Measurements from ENCODE around the gene EMILIN2.

DNA sequence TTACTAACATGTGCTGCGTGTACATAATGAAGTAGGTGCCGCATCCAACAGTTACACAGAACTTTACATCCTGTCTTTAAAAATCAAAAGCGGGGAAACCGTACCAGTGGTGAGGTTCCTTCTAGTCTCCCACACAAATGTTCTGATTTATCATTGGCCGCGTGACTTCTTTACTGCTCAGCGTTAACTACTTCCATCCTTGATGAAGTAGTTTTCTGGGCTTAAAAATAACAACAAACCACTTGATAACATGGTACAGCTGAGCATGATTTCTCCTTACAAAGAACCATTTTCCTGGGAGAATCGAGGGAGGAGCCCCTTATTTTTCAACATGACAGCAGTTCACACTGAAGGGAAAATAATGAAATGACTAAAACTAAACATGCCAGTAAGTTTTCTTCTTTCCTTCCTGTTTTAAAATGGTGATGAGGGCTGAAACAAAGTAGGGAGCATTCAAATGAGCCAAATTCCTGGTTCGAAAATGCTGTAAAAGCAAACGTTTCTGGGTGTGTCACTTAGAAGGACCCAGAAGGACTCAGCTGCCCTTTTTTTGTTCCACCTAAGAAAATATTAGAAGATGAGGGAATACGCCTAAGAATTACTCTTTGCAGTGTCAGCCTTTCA lies 9.9 kb downstream of the EMILIN2 start:
- TF ChIP-seq POLR2A (IDR thresholded peaks at IDR 0.05; ENCODE audit: low read depth, low read length) (no peak), MAX (IDR thresholded peaks at IDR 0.05; ENCODE audit: insufficient read depth, insufficient read length) (no peak), CTCF (IDR thresholded peaks at IDR 0.05; ENCODE audit: extremely low read depth in 1 of 2, insufficient read depth in 1 of 2, low read depth in 1 of 2, low read length in 2 of 2) (no peak), POLR2AphosphoS5 (IDR thresholded peaks at IDR 0.05; ENCODE audit: insufficient read depth, low read depth, low read length) (no peak), JUN (IDR thresholded peaks at IDR 0.05; ENCODE audit: borderline replicate concordance, insufficient read depth, insufficient read length, low read depth) (no peak), GATA2 (IDR thresholded peaks at IDR 0.05; ENCODE audit: insufficient read depth, insufficient read length, low read depth, low read length) (no peak), EZH2 (IDR thresholded peaks at IDR 0.05; ENCODE audit: borderline replicate concordance, low read depth, low read length, severe bottlenecking) (no peak)
